H9 (cell line): ENCODE measurements around the gene OR2B2. TPM values are rescaled to one million over a fixed set of nuclear protein-coding genes. Genes with fewer than 3 reads are reported as not detected.

Source experiments
- DNase-seq: peaks from one replicate; pipeline ENCODE4 v3.0.0-alpha.2; 2017
- H2AFZ ChIP-seq: one replicate; pipeline ENCODE4 v1.6.1; 2013; ENCODE audit warnings: mild to moderate bottlenecking, low read length, control low read depth, moderate library complexity
- H2AK5ac ChIP-seq: 2 replicates; pipeline ENCODE4 v1.6.1; 2013; ENCODE audit warnings: low read length, control low read depth, mixed read lengths; ENCODE audit not compliant: insufficient read length
- H2BK120ac ChIP-seq: one replicate; pipeline ENCODE4 v1.6.1; 2013; ENCODE audit warnings: low read depth, mild to moderate bottlenecking, low read length, control low read depth, inconsistent platforms; ENCODE audit not compliant: poor library complexity, severe bottlenecking
- H2BK12ac ChIP-seq: 2 replicates; pipeline ENCODE4 v1.6.1; 2013; ENCODE audit warnings: low read length, control low read depth, mixed read lengths, low read depth; ENCODE audit not compliant: insufficient read length
- H2BK15ac ChIP-seq: 2 replicates; pipeline ENCODE4 v1.6.1; 2013; ENCODE audit warnings: low read depth, low read length, control low read depth
- H2BK20ac ChIP-seq: one replicate; pipeline ENCODE4 v1.6.1; 2013; ENCODE audit warnings: low read depth, mild to moderate bottlenecking, low read length, control low read depth, inconsistent platforms; ENCODE audit not compliant: poor library complexity, severe bottlenecking
- H2BK5ac ChIP-seq: 2 replicates; pipeline ENCODE4 v1.6.1; 2013; ENCODE audit warnings: low read length, control low read depth, mixed read lengths; ENCODE audit not compliant: insufficient read length
- H3K14ac ChIP-seq: 2 replicates; pipeline ENCODE4 v1.6.1; 2013; ENCODE audit warnings: low read length, control low read depth; ENCODE audit not compliant: insufficient read depth
- H3K18ac ChIP-seq: 2 replicates; pipeline ENCODE4 v1.6.1; 2013; ENCODE audit warnings: low read depth, mild to moderate bottlenecking, mixed read lengths, low read length, control low read depth; ENCODE audit not compliant: insufficient read length
- H3K23ac ChIP-seq: 2 replicates; pipeline ENCODE4 v1.6.1; 2013; ENCODE audit warnings: low read length, control low read depth, mixed read lengths, low read depth; ENCODE audit not compliant: insufficient read length
- H3K23me2 ChIP-seq: 2 replicates; pipeline ENCODE4 v1.6.1; 2013; ENCODE audit warnings: low read depth, mild to moderate bottlenecking, mixed read lengths, low read length, control low read depth; ENCODE audit not compliant: insufficient read length, poor library complexity, severe bottlenecking
- H3K27ac ChIP-seq: 2 replicates; pipeline ENCODE4 v1.5.1; 2013; ENCODE audit warnings: low read length, control low read depth, mixed read lengths, low read depth; ENCODE audit not compliant: insufficient read length
- H3K27me3 ChIP-seq: 2 replicates; pipeline ENCODE4 v1.6.1; 2013; ENCODE audit warnings: low read length, control low read depth, inconsistent platforms; ENCODE audit not compliant: insufficient read depth
- H3K4ac ChIP-seq: 2 replicates; pipeline ENCODE4 v1.6.1; 2013; ENCODE audit warnings: low read depth, mild to moderate bottlenecking, control low read depth, inconsistent platforms, low read length, moderate library complexity
- H3K4me1 ChIP-seq: 2 replicates; pipeline ENCODE4 v1.6.1; 2013; ENCODE audit warnings: low read length, control low read depth, inconsistent platforms; ENCODE audit not compliant: insufficient read depth
- H3K4me2 ChIP-seq: 2 replicates; pipeline ENCODE4 v1.6.1; 2013; ENCODE audit warnings: low read length, control low read depth, mixed read lengths; ENCODE audit not compliant: insufficient read length, insufficient read depth
- H3K56ac ChIP-seq: 2 replicates; pipeline ENCODE4 v1.6.1; 2013; ENCODE audit warnings: low read depth, mild to moderate bottlenecking, mixed read lengths, low read length, control low read depth; ENCODE audit not compliant: insufficient read length
- H3K79me1 ChIP-seq: 2 replicates; pipeline ENCODE4 v1.6.1; 2013; ENCODE audit warnings: low read depth, mild to moderate bottlenecking, moderate library complexity, low read length, control low read depth, inconsistent platforms; ENCODE audit not compliant: insufficient read depth, poor library complexity, severe bottlenecking
- H3K79me2 ChIP-seq: 2 replicates; pipeline ENCODE4 v1.6.1; 2013; ENCODE audit warnings: low read length, control low read depth, inconsistent platforms; ENCODE audit not compliant: insufficient read depth
- H3K9ac ChIP-seq: 2 replicates; pipeline ENCODE4 v1.6.1; 2013; ENCODE audit warnings: low read length, control low read depth, mixed read lengths; ENCODE audit not compliant: insufficient read length; ENCODE audit errors: extremely low read depth
- H3K9me3 ChIP-seq: one replicate; pipeline ENCODE4 v1.6.1; 2013; ENCODE audit warnings: low read depth, low read length, inconsistent platforms; ENCODE audit not compliant: control insufficient read depth
- H3T11ph ChIP-seq: one replicate; pipeline ENCODE4 v1.6.1; 2013; ENCODE audit warnings: mild to moderate bottlenecking, low read length, control low read depth, inconsistent platforms
- H4K20me1 ChIP-seq: one replicate; pipeline ENCODE4 v1.6.1; 2013; ENCODE audit not compliant: control insufficient read depth, insufficient read length, insufficient read depth
- H4K5ac ChIP-seq: 2 replicates; pipeline ENCODE4 v1.6.1; 2013; ENCODE audit warnings: low read depth, mild to moderate bottlenecking, mixed read lengths, low read length, control low read depth; ENCODE audit not compliant: insufficient read length
- H4K8ac ChIP-seq: replicated peaks from 2 replicates; pipeline ENCODE4 v1.6.1; 2013; ENCODE audit warnings: low read length, control low read depth, mixed read lengths, low read depth; ENCODE audit not compliant: insufficient read length
- H4K91ac ChIP-seq: 2 replicates; pipeline ENCODE4 v1.6.1; 2013; ENCODE audit warnings: low read depth, mild to moderate bottlenecking, moderate library complexity, mixed read lengths, low read length, control low read depth; ENCODE audit not compliant: insufficient read length
- H3K27ac Mint-ChIP-seq, 3 experiments: 2 replicates in 2 of 3; 3 replicates in 1 of 3; pipeline ENCODE4 v1.8.0; 2020 to 2021; ENCODE audit warnings: mixed read lengths in 3 of 3, mild to moderate bottlenecking in 1 of 3, moderate library complexity in 1 of 3
- H3K27me3 Mint-ChIP-seq: 2 replicates; pipeline ENCODE4 v1.8.0; 2021; ENCODE audit warnings: low read depth, mild to moderate bottlenecking, moderate library complexity, mixed read lengths
- H3K36me3 Mint-ChIP-seq, 3 experiments: 2 replicates in 2 of 3; 3 replicates in 1 of 3; pipeline ENCODE4 v1.8.0; 2020 to 2021; ENCODE audit warnings: low read depth in 3 of 3, mixed read lengths in 3 of 3; ENCODE audit not compliant: insufficient read depth in 1 of 3
- H3K4me1 Mint-ChIP-seq, 2 experiments: 2 replicates each; pipeline ENCODE4 v1.8.0; 2020; ENCODE audit warnings: mixed read lengths in 2 of 2
- H3K4me3 Mint-ChIP-seq, 2 experiments: 2 replicates in 1 of 2; 3 replicates in 1 of 2; pipeline ENCODE4 v1.8.0; 2020 to 2021; ENCODE audit warnings: mild to moderate bottlenecking in 2 of 2, mixed read lengths in 2 of 2, moderate library complexity in 1 of 2
- H3K9me3 Mint-ChIP-seq, 2 experiments: 2 replicates in 1 of 2; 3 replicates in 1 of 2; pipeline ENCODE4 v1.8.0; 2020; ENCODE audit warnings: mild to moderate bottlenecking in 2 of 2, mixed read lengths in 2 of 2, moderate library complexity in 1 of 2
- CTCF ChIP-seq: fragments of 200-600 bp; sonication (generic); conservative IDR thresholded peaks from 3 replicates; pipeline ENCODE4 v1.8.0; 2021; ENCODE audit warnings: antibody characterized with exemption, mild to moderate bottlenecking
- total RNA-seq: library from RNA; stranded (reverse); gene quantifications from 2 replicates; pipeline ENCODE4 v1.2.1, GENCODE V29; 2021

OR2B2 gene
- total RNA-seq, 1 experiment from 2014 or later: not detected

GRCh38 chr6:27861861-27862260 is 50.3 kb downstream of the OR2B2 start:
- H3K56ac ChIP-seq: no peak overlapping the region
- no peak overlapping the region for H3K14ac ChIP-seq
- H3T11ph ChIP-seq: no peak overlapping the region
- Mint-ChIP-seq H3K27ac (no peak overlapping the region; a peak in 1 of 7 replicates), H3K36me3 (peaks cover 5 to 10% (median 10%) of the 10 kb centered on the region in 3 experiments; a peak in 6 of 7 replicates), H3K4me1 (peaks cover 0 to 14% of the 10 kb centered on the region in 2 experiments; a peak in 2 of 4 replicates), H3K9me3 (peaks cover 12 to 13% of the 10 kb centered on the region in 2 experiments), H3K27me3 (peaks cover 4% of the 10 kb centered on the region), H3K4me3 (no peak overlapping the region)
- no peaks in the 10 kb centered on the region for H3K79me1 ChIP-seq
- no peak overlapping the region for H2BK15ac ChIP-seq
- no peak overlapping the region for H4K91ac ChIP-seq
- H2BK5ac ChIP-seq: no peak overlapping the region
- no peak overlapping the region for H2AFZ ChIP-seq
- H3K4me1 ChIP-seq: no peaks in the 10 kb centered on the region
- no peaks in the 10 kb centered on the region for H3K79me2 ChIP-seq
- H4K20me1 ChIP-seq: no peaks in the 10 kb centered on the region
- H3K4ac ChIP-seq: no peak overlapping the region
- H3K9ac ChIP-seq: no peak overlapping the region
- no peak overlapping the region for H3K23ac ChIP-seq
- H4K5ac ChIP-seq: no peak overlapping the region
- H3K27ac ChIP-seq: no peak overlapping the region
- no peak overlapping the region for H2BK20ac ChIP-seq
- no peak for DNase-seq
- H2BK12ac ChIP-seq: no peak overlapping the region
- H2BK120ac ChIP-seq: no peak overlapping the region
- TF ChIP-seq CTCF: no peak
- no peaks in the 10 kb centered on the region for H3K9me3 ChIP-seq
- no peaks in the 10 kb centered on the region for H3K27me3 ChIP-seq
- peaks cover 2% of the 10 kb centered on the region for H3K23me2 ChIP-seq
- H3K18ac ChIP-seq: no peak overlapping the region
- H2AK5ac ChIP-seq: no peak overlapping the region
- no peak overlapping the region for H3K4me2 ChIP-seq
- no peak overlapping the region for H4K8ac ChIP-seq
